Spinal cord (tissue), 10 donors: ENCODE measurements around the gene RAX2. TPM values are rescaled to one million over a fixed set of nuclear protein-coding genes. Genes with fewer than 3 reads are reported as not detected.

Experiments used
- DNase-seq, 6 donors: peaks; one replicate each; pipeline versions ENCODE4 v3.0.0 to v3.0.0-alpha.2; 2013 to 2015; ENCODE audit warnings: low spot score in 6 of 6, low read depth in 4 of 6
- H3K27ac ChIP-seq: one replicate; pipeline ENCODE4 v1.5.1; 2013; ENCODE audit warnings: low read depth, low read length, control low read depth
- H3K27me3 ChIP-seq: one replicate; pipeline ENCODE4 v1.6.1; 2013; ENCODE audit warnings: low read length; ENCODE audit not compliant: control insufficient read depth, insufficient read depth
- H3K36me3 ChIP-seq: one replicate; pipeline ENCODE4 v1.6.1; 2013; ENCODE audit warnings: low read length; ENCODE audit not compliant: control insufficient read depth, insufficient read depth
- H3K4me1 ChIP-seq: one replicate; pipeline ENCODE4 v1.6.1; 2013; ENCODE audit warnings: low read length; ENCODE audit not compliant: control insufficient read depth, insufficient read depth
- H3K4me3 ChIP-seq: one replicate; pipeline ENCODE4 v1.5.1; 2013; ENCODE audit warnings: low read depth, low read length, control low read depth
- H3K9me3 ChIP-seq: one replicate; pipeline ENCODE4 v1.6.1; 2013; ENCODE audit warnings: low read length; ENCODE audit not compliant: control insufficient read depth, insufficient read depth
- WGBS: methylation state at CpG from one replicate; pipeline ENCODE4 v1.1.5; 2013; ENCODE audit warnings: missing lambda C conversion rate; ENCODE audit not compliant: insufficient coverage; 5-methylcytosine and 5-hydroxymethylcytosine counted together
- polyA plus RNA-seq, 2 donors: library from polyadenylated mRNA; unstranded; fragments of 120-200 nt; gene quantifications; one replicate each; pipeline ENCODE4 v1.2.1, GENCODE V29; 2013; ENCODE audit not compliant: insufficient read length in 2 of 2
- total RNA-seq, 2 donors: library from RNA; depleted of rRNA in 1 of 2; stranded (reverse); fragments of 120-200 nt in 1 of 2; fragments of >200 nt in 1 of 2; gene quantifications; one replicate each; pipeline versions ENCODE4 v1.2.3 to v1.2.4, GENCODE V29; 2013 to 2014
- donor health status: healthy.

RAX2 gene
- total and polyA plus RNA-seq, 4 donors: 0.09 TPM; not detected in 3

GRCh38 chr19:3737487-3738205, 34.4 kb downstream of the RAX2 start:
- 84% methylated on average over 9 of the region's 10 CpGs for WGBS
- DNase-seq: no peak
- H3K4me3 ChIP-seq: no peak overlapping the region
- H3K4me1 ChIP-seq: no peaks in the 10 kb centered on the region
- no peak overlapping the region for H3K27ac ChIP-seq
- no peaks in the 10 kb centered on the region for H3K9me3 ChIP-seq
- no peaks in the 10 kb centered on the region for H3K27me3 ChIP-seq
- no peaks in the 10 kb centered on the region for H3K36me3 ChIP-seq

- Histone ChIP-seq H3K9me3 (no peaks in the 10 kb centered on the region), H3K27me3 (no peaks in the 10 kb centered on the region), H3K4me1 (no peaks in the 10 kb centered on the region), H3K27ac (no peak overlapping the region), H3K4me3 (no peak overlapping the region), H3K36me3 (no peaks in the 10 kb centered on the region)
- WGBS: 87% methylated on average over 17 of the region's 21 CpGs
- no peak for DNase-seq
Observed at GRCh38 chr19:3736106-3736724, 35.8 kb downstream of the RAX2 start.

- no peaks in the 10 kb centered on the region for H3K9me3 ChIP-seq
Observed at GRCh38 chr19:3734310-3734600, 37.8 kb downstream of the RAX2 start.

GRCh38 chr19:3733549-3734309, 38.3 kb downstream of the RAX2 start:
- no peak overlapping the region for H3K4me3 ChIP-seq
- no peaks in the 10 kb centered on the region for H3K9me3 ChIP-seq
- WGBS: 82% methylated on average over 15 of the region's 20 CpGs
- no peaks in the 10 kb centered on the region for H3K27me3 ChIP-seq
- DNase-seq: no peak
- no peaks in the 10 kb centered on the region for H3K36me3 ChIP-seq
- no peak overlapping the region for H3K27ac ChIP-seq
- no peaks in the 10 kb centered on the region for H3K4me1 ChIP-seq

More at GRCh38 chr19:3734310-3734600, 37.8 kb downstream of the RAX2 start:
- H3K4me1 ChIP-seq: no peaks in the 10 kb centered on the region
- H3K27me3 ChIP-seq: no peaks in the 10 kb centered on the region
- DNase-seq: no peak
- no peak overlapping the region for H3K27ac ChIP-seq
- no peaks in the 10 kb centered on the region for H3K36me3 ChIP-seq
- no peak overlapping the region for H3K4me3 ChIP-seq
- no CpG with 5 or more reads among the region's 14 CpGs for WGBS

- WGBS: no CpG with 5 or more reads among the region's 1 CpG
- H3K27me3 ChIP-seq: no peaks in the 10 kb centered on the region
- DNase-seq: no peak
- no peaks in the 10 kb centered on the region for H3K4me1 ChIP-seq
- H3K4me3 ChIP-seq: no peak overlapping the region
- no peaks in the 10 kb centered on the region for H3K9me3 ChIP-seq
- no peaks in the 10 kb centered on the region for H3K36me3 ChIP-seq
- H3K27ac ChIP-seq: no peak overlapping the region
Observed at GRCh38 chr19:3732108-3732507, 39.9 kb downstream of the RAX2 start.

- H3K9me3 ChIP-seq: no peaks in the 10 kb centered on the region
- no peaks in the 10 kb centered on the region for H3K4me1 ChIP-seq
- H3K27ac ChIP-seq: no peak overlapping the region
- H3K4me3 ChIP-seq: no peak overlapping the region
- H3K36me3 ChIP-seq: no peaks in the 10 kb centered on the region
- WGBS: 93% methylated on average over 32 of the region's 32 CpGs
- no peak for DNase-seq
- H3K27me3 ChIP-seq: peaks cover 3% of the 10 kb centered on the region
Observed at GRCh38 chr19:3730457-3730958, 41.5 kb downstream of the RAX2 start.

GRCh38 chr19:3725640-3726310, 46.3 kb downstream of the RAX2 start:
- no peak overlapping the region for H3K27ac ChIP-seq
- H3K36me3 ChIP-seq: no peaks in the 10 kb centered on the region
- no peaks in the 10 kb centered on the region for H3K9me3 ChIP-seq
- whole genome bisulfite sequencing: 17% methylated on average over 4 of the region's 14 CpGs
- peaks cover 30% of the 10 kb centered on the region for H3K27me3 ChIP-seq
- H3K4me1 ChIP-seq: peaks cover 13% of the 10 kb centered on the region
- DNase-seq: no peak
- no peak overlapping the region for H3K4me3 ChIP-seq

GRCh38 chr19:3725121-3725520, 46.9 kb downstream of the RAX2 start:
- Histone ChIP-seq H3K27ac (no peak overlapping the region), H3K4me1 (peaks cover 13% of the 10 kb centered on the region), H3K9me3 (no peaks in the 10 kb centered on the region), H3K4me3 (no peak overlapping the region), H3K27me3 (peaks cover 37% of the 10 kb centered on the region), H3K36me3 (no peaks in the 10 kb centered on the region)
- WGBS: 88% methylated on average over 1 of the region's 3 CpGs
- no peak for DNase-seq

GRCh38 chr19:3723883-3724282, 48.1 kb downstream of the RAX2 start:
- DNase-seq: no peak
- 16% methylated on average over 7 of the region's 8 CpGs for WGBS
- Histone ChIP-seq H3K9me3 (no peaks in the 10 kb centered on the region), H3K4me1 (peaks cover 15% of the 10 kb centered on the region), H3K27ac (no peak overlapping the region), H3K36me3 (no peaks in the 10 kb centered on the region), H3K4me3 (no peak overlapping the region), H3K27me3 (peaks cover 41% of the 10 kb centered on the region)
